Measurements from ENCODE around the gene CCL25. TPM values are rescaled to one million over a fixed set of nuclear protein-coding genes. Genes with fewer than 3 reads are reported as not detected.

The CCL25 gene
- total and polyA plus RNA-seq, 2 of the 13 experiments (the other 11 are each of a cell fraction or from before 2014, with no cell fraction given) = not detected

- Histone ChIP-seq H3K9ac (ENCODE audit: insufficient read depth, low read depth, low read length) (no peak overlapping the region), H3K9me3 (ENCODE audit: low read length) (no peaks in the 10 kb centered on the region), H3K79me2 (ENCODE audit: insufficient read depth, low read length) (no peaks in the 10 kb centered on the region), H3K36me3 (replicated peaks in 1 of 2; ENCODE audit: control insufficient read depth in 1 of 2, insufficient read depth in 2 of 2, low read length in 2 of 2) (no peaks in the 10 kb centered on the region), H2AFZ (ENCODE audit: low read length) (no peak overlapping the region), H3K4me2 (ENCODE audit: low read depth, low read length) (no peak overlapping the region), H3K27ac (ENCODE audit: extremely low read length, insufficient read depth, low read length) (no peak overlapping the region), H3K4me1 (ENCODE audit: insufficient read depth, low read length) (peaks cover 26% of the 10 kb centered on the region; the same call in 1 of the 2 replicates), H4K20me1 (ENCODE audit: insufficient read depth, low read length) (no peaks in the 10 kb centered on the region), H3K4me3 (replicated peaks in 1 of 3; ENCODE audit: insufficient read depth in 1 of 3, low read depth in 2 of 3, low read length in 3 of 3) (no peak overlapping the region), H3K27me3 (ENCODE audit: control insufficient read depth in 1 of 2, insufficient read depth in 2 of 2, low read length in 2 of 2) (no peaks in the 10 kb centered on the region; a peak in 1 of 5 replicates)
- intact Hi-C loops (cut with micrococcal nuclease; ENCODE audit: unreplicated experiment) = no loop called here
- no peak; the same call in 2 of the 3 replicates for ATAC-seq
- WGBS (ENCODE audit: low lambda C conversion rate) = 58% methylated on average over 4 of the region's 16 CpGs
- CTCF ChIA-PET (ENCODE audit: low intra/inter-chr PET ratio, low total read pairs) = no interaction called here
- no peak for TF ChIP-seq NCOA2 (CRISPR knock-in tag; IDR thresholded peaks at IDR 0.05)
- TF ChIP-seq CCAR2 (optimal IDR thresholded peaks at IDR 0.05; ENCODE audit: low read depth, low read length) = no peak
- TF ChIP-seq ZNF704 (CRISPR knock-in tag; IDR thresholded peaks at IDR 0.05; ENCODE audit: borderline replicate concordance) = no peak
- TF ChIP-seq CHCHD3 (CRISPR knock-in tag; IDR thresholded peaks at IDR 0.05) = no peak
- no peak for TF ChIP-seq CREM (IDR thresholded peaks at IDR 0.05)
- TF ChIP-seq CREM (CRISPR knock-in tag; IDR thresholded peaks at IDR 0.05) = no peak
- TF ChIP-seq ZNF235 (CRISPR knock-in tag; IDR thresholded peaks at IDR 0.05; ENCODE audit: borderline replicate concordance) = no peak
- in situ Hi-C loops (cut with HindIII; ENCODE audit: extremely low pct_ligation_motif_present, low pct_unique_long_range_greater_than_20kb) = no loop called here
- FAIRE-seq = no peak
- POLR2A ChIA-PET = no interaction called here
- no peak for DNase-seq (ENCODE audit: low spot score)
- no TSS peak for BruUV-seq (replicated peaks)
These were observed 58.8 kb downstream of the CCL25 start for GRCh38 chr19:8111376-8111775.

Other genes with a start within 250 kb of the CCL25 start
- 1.3 and 1.7 TPM in 2 replicates for gene EVI5L, start 222.5 kb upstream of the CCL25 start, total RNA-seq (2016; rRNA removed; fragmentation: Illumina TruSeq; extraction: Trizol)
- 2.4 and 3.1 TPM in 2 replicates for gene EVI5L, start 222.5 kb upstream of the CCL25 start, polyA plus RNA-seq (2011; rRNA removed)
- gene PRR36, start 178.4 kb upstream of the CCL25 start, total RNA-seq (2016; rRNA removed; fragmentation: Illumina TruSeq; extraction: Trizol) = 0.07 TPM in 2 replicates
- gene PRR36, start 178.4 kb upstream of the CCL25 start, polyA plus RNA-seq (2011; rRNA removed) = 0.17 TPM in 2 replicates
- 4.0 and 8.0 TPM in 2 replicates for gene LRRC8E, start 164.2 kb upstream of the CCL25 start, total RNA-seq (2016; rRNA removed; fragmentation: Illumina TruSeq; extraction: Trizol)
- gene LRRC8E, start 164.2 kb upstream of the CCL25 start, polyA plus RNA-seq (2011; rRNA removed) = 10.3 and 14.6 TPM in 2 replicates
- gene MAP2K7, start 148.9 kb upstream of the CCL25 start, total RNA-seq (2016; rRNA removed; fragmentation: Illumina TruSeq; extraction: Trizol) = 8.7 and 10.8 TPM in 2 replicates
- gene MAP2K7, start 148.9 kb upstream of the CCL25 start, polyA plus RNA-seq (2011; rRNA removed) = 9.0 and 14.8 TPM in 2 replicates
- 0.83 and 1.0 TPM in 2 replicates for gene TGFBR3L, start 137.9 kb upstream of the CCL25 start, total RNA-seq (2016; rRNA removed; fragmentation: Illumina TruSeq; extraction: Trizol)
- gene TGFBR3L, start 137.9 kb upstream of the CCL25 start, polyA plus RNA-seq (2011; rRNA removed) = 0.14 and 0.20 TPM in 2 replicates
- gene SNAPC2, start 132.4 kb upstream of the CCL25 start, total RNA-seq (2016; rRNA removed; fragmentation: Illumina TruSeq; extraction: Trizol) = 9.5 and 10.2 TPM in 2 replicates
- gene SNAPC2, start 132.4 kb upstream of the CCL25 start, polyA plus RNA-seq (2011; rRNA removed) = 12.7 and 14.9 TPM in 2 replicates
- gene CTXN1, start 126.6 kb upstream of the CCL25 start, total RNA-seq (2016; rRNA removed; fragmentation: Illumina TruSeq; extraction: Trizol) = 0.11 and 0.36 TPM in 2 replicates
- 0.12 TPM in 1 of 2 replicates, not detected in the other for gene CTXN1, start 126.6 kb upstream of the CCL25 start, polyA plus RNA-seq (2011; rRNA removed)
- 71.5 and 72.6 TPM in 2 replicates for gene TIMM44, start 109.1 kb upstream of the CCL25 start, total RNA-seq (2016; rRNA removed; fragmentation: Illumina TruSeq; extraction: Trizol)
- gene TIMM44, start 109.1 kb upstream of the CCL25 start, polyA plus RNA-seq (2011; rRNA removed) = 42.9 and 49.4 TPM in 2 replicates
- 38.4 and 58.2 TPM in 2 replicates for gene ELAVL1, start 47.1 kb upstream of the CCL25 start, total RNA-seq (2016; rRNA removed; fragmentation: Illumina TruSeq; extraction: Trizol)
- gene ELAVL1, start 47.1 kb upstream of the CCL25 start, polyA plus RNA-seq (2011; rRNA removed) = 25.6 and 27.9 TPM in 2 replicates
- gene FBN3, start 96.8 kb downstream of the CCL25 start, total RNA-seq (2016; rRNA removed; fragmentation: Illumina TruSeq; extraction: Trizol) = 0.20 TPM in 1 of 2 replicates, not detected in the other
- gene FBN3, start 96.8 kb downstream of the CCL25 start, polyA plus RNA-seq (2011; rRNA removed) = 1.3 and 2.4 TPM in 2 replicates
- gene CERS4, start 156.6 kb downstream of the CCL25 start, total RNA-seq (2016; rRNA removed; fragmentation: Illumina TruSeq; extraction: Trizol) = 47.4 and 83.5 TPM in 2 replicates
- 74.7 and 97.6 TPM in 2 replicates for gene CERS4, start 156.6 kb downstream of the CCL25 start, polyA plus RNA-seq (2011; rRNA removed)

Data from HepG2 (cell line).